Mucosa of rectum (tissue), 2 donors: ENCODE results near the gene FKBP7.

Source experiments
- H3K27ac ChIP-seq, 2 donors: one replicate each; pipeline ENCODE4 v1.7.0; 2013; ENCODE audit warnings: inconsistent platforms in 2 of 2, low read depth in 2 of 2, low read length in 2 of 2
- H3K27me3 ChIP-seq, 2 donors: one replicate each; pipeline ENCODE4 v1.7.0; 2013; ENCODE audit warnings: low read length in 2 of 2; ENCODE audit not compliant: control insufficient read depth in 2 of 2, insufficient read depth in 2 of 2
- H3K36me3 ChIP-seq, 2 donors: one replicate each; pipeline ENCODE4 v1.7.0; 2013; ENCODE audit warnings: low read length in 2 of 2; ENCODE audit not compliant: control insufficient read depth in 2 of 2, insufficient read depth in 2 of 2
- H3K4me1 ChIP-seq, 2 donors: one replicate each; pipeline ENCODE4 v1.7.0; 2013; ENCODE audit warnings: low read length in 2 of 2, mild to moderate bottlenecking in 1 of 2; ENCODE audit not compliant: control insufficient read depth in 2 of 2, insufficient read depth in 2 of 2
- H3K4me3 ChIP-seq, 2 donors: one replicate each; pipeline ENCODE4 v1.7.0; 2013; ENCODE audit warnings: low read length in 2 of 2
- H3K9ac ChIP-seq, 2 donors: one replicate each; pipeline ENCODE4 v1.7.0; 2013; ENCODE audit warnings: low read length in 2 of 2, low read depth in 1 of 2, mild to moderate bottlenecking in 1 of 2
- H3K9me3 ChIP-seq, 2 donors: one replicate each; pipeline ENCODE4 v1.7.0; 2013; ENCODE audit warnings: low read length in 2 of 2; ENCODE audit not compliant: control insufficient read depth in 2 of 2
- donor health status: healthy.
- donor health status: Normal muscosa, but diverticular disease.

Gene FKBP7

GRCh38 chr2:178514664-178515063, 36.3 kb upstream of the FKBP7 start:
- H3K36me3 ChIP-seq: peaks cover 5 to 19% of the 10 kb centered on the region in 2 donors
- H3K27me3 ChIP-seq: no peaks in the 10 kb centered on the region
- H3K27ac ChIP-seq: no peak overlapping the region
- H3K9ac ChIP-seq: no peak overlapping the region
- H3K4me1 ChIP-seq: no peaks in the 10 kb centered on the region
- H3K4me3 ChIP-seq: no peak overlapping the region
- no peaks in the 10 kb centered on the region for H3K9me3 ChIP-seq

GRCh38 chr2:178513876-178514275, 35.5 kb upstream of the FKBP7 start:
- H3K9me3 ChIP-seq: no peaks in the 10 kb centered on the region
- H3K27me3 ChIP-seq: no peaks in the 10 kb centered on the region
- H3K4me1 ChIP-seq: no peaks in the 10 kb centered on the region
- no peak overlapping the region for H3K27ac ChIP-seq
- H3K9ac ChIP-seq: no peak overlapping the region
- H3K36me3 ChIP-seq: peaks cover 7 to 22% of the 10 kb centered on the region in 2 donors
- H3K4me3 ChIP-seq: no peak overlapping the region

DNA sequence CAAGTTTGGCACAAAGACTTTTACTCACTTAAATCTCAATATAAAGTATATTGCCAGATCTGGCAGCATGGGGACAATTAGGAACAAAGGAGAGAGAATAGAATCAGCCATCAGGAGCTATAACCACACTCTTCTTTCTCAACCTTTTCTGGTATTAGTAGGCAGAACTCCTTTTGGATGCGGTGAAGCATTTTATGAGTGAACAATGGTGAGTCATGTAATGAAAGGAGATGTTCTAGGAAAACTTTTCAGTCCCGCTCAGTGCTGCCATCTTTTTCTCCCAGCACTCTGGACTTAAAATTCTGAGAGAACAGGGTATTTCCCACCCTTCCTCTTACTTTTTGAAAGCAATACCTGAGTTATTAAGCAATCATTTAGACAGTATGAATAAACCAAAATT, 34.1 kb upstream of the FKBP7 start:
- Histone ChIP-seq H3K9ac (no peak overlapping the region), H3K4me3 (no peak overlapping the region), H3K9me3 (no peaks in the 10 kb centered on the region), H3K36me3 (peaks cover 7 to 13% of the 10 kb centered on the region in 2 donors), H3K4me1 (no peaks in the 10 kb centered on the region), H3K27me3 (no peaks in the 10 kb centered on the region), H3K27ac (no peak overlapping the region)

GRCh38 chr2:178510384-178510783, 32.0 kb upstream of the FKBP7 start:
- Histone ChIP-seq H3K9me3 (no peaks in the 10 kb centered on the region), H3K4me1 (peaks cover 0 to 2% of the 10 kb centered on the region in 2 donors), H3K36me3 (peaks cover 7 to 12% of the 10 kb centered on the region in 2 donors), H3K4me3 (no peak overlapping the region), H3K9ac (no peak overlapping the region), H3K27ac (no peak overlapping the region), H3K27me3 (no peaks in the 10 kb centered on the region)

DNA sequence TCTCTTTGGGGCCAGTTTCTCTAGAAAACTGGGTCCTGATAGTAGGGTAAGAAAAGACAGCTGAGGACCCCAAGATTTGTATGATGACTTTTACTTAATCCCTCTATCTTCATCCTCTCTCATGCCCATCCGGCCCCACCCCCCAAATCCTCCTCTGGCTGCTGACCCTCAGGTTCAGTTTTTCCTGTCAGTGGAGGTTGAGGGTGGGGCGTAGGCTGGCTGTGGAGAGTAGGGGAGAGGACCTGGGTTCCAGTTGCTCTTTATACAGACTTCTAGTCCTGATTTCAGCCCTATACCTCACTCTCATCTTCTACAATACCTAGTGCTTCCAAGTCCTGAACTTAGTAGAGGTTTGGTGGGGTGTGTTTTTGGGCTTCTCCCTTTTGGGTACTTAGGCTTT, 30.2 kb upstream of the FKBP7 start:
- Histone ChIP-seq H3K4me3 (no peak overlapping the region), H3K9ac (no peak overlapping the region), H3K27me3 (no peaks in the 10 kb centered on the region), H3K27ac (no peak overlapping the region), H3K4me1 (peaks cover 0 to 2% of the 10 kb centered on the region in 2 donors), H3K9me3 (no peaks in the 10 kb centered on the region), H3K36me3 (peaks cover 3 to 12% of the 10 kb centered on the region in 2 donors)

DNA sequence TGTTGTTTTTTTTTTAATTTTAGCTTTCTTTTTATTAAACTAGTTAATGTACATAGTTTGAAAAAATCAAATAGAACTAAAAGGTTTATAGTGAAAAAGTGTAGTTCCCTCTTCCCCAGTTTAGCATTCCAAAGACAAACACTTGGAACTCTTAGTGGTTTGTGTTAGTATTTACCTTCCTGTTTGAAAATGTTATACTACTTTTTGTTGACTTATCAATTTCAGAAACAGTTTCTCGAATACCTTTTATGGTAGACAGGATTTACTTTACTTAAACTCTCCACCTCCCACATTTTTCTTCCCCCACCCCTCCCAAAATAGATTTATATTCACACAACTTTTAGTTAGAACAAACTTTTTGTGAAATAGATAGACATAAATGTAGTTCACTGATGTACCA, 28.5 kb upstream of the FKBP7 start:
- Histone ChIP-seq H3K27ac (no peak overlapping the region), H3K27me3 (no peaks in the 10 kb centered on the region), H3K9me3 (no peaks in the 10 kb centered on the region), H3K9ac (no peak overlapping the region), H3K4me3 (no peak overlapping the region), H3K36me3 (peaks cover 14 to 20% of the 10 kb centered on the region in 2 donors), H3K4me1 (peaks cover 0 to 2% of the 10 kb centered on the region in 2 donors)

DNA sequence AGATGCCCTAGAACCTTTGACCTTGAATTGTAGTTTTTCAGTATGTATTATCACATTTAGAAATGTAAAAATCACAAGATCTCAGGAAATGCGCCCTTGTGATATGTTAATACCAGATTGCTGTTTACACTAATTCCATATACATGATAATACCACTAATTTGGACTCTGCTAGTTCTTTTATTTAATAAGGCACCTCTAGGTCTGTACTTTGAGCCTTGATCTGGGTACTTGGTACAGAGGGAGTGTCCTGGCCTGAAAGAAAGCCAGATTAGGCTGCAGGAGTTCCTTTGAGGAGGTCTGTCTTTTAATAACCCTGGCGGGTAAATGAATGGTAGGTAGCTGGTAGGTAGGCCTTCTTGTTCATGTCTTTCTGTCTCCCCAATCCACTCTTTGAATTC, 28.1 kb upstream of the FKBP7 start:
- no peaks in the 10 kb centered on the region for H3K9me3 ChIP-seq
- no peaks in the 10 kb centered on the region for H3K27me3 ChIP-seq
- peaks cover 18 to 25% of the 10 kb centered on the region in 2 donors for H3K36me3 ChIP-seq
- H3K27ac ChIP-seq: no peak overlapping the region
- H3K4me1 ChIP-seq: peaks cover 0 to 2% of the 10 kb centered on the region in 2 donors
- H3K9ac ChIP-seq: no peak overlapping the region
- H3K4me3 ChIP-seq: no peak overlapping the region

- no peak overlapping the region for H3K9ac ChIP-seq
- no peaks in the 10 kb centered on the region for H3K9me3 ChIP-seq
- no peaks in the 10 kb centered on the region for H3K27me3 ChIP-seq
- no peak overlapping the region for H3K4me3 ChIP-seq
- no peak overlapping the region for H3K27ac ChIP-seq
- peaks cover 22 to 28% of the 10 kb centered on the region in 2 donors for H3K36me3 ChIP-seq
- peaks cover 0 to 2% of the 10 kb centered on the region in 2 donors for H3K4me1 ChIP-seq
Observed at GRCh38 chr2:178506101-178506500, 27.7 kb upstream of the FKBP7 start.

DNA sequence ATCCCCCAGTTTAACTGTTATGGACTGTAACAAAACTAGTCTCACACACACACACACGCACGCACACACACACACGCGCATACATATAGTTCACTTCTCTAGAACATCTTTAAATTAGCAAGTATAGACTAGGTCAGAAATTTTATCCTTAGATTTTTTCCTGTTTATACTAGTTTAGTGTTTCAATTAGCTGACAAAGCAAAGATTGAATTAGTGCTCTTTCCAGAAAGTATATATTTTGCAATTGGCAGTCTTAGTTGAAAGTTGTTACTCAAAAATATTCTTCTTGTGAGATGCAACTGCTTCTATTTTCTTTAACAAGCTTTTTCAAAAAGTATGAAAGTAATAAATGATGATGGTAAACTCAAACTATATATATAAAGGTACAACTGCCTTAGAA, 24.4 kb upstream of the FKBP7 start:
- Histone ChIP-seq H3K9me3 (no peaks in the 10 kb centered on the region), H3K27ac (no peak overlapping the region), H3K36me3 (peaks cover 35 to 40% of the 10 kb centered on the region in 2 donors)

DNA sequence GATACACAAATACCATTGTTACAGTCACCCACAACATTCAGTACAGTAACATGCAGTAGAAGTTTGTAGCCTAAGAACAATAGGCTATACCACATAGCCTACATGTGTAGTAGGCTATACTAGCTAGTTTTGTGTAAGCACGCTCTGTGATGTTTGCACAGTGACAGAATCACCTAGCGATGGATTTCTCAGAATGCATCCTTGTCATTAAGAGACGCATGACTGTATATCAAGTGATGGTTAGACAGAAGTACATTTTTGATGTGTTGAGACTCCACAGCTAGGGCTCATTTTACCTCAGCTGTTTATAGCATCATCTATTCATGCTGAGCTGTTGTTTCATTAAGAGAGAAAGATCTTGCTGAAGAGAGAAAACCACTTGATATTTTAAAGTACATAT, 21.2 kb upstream of the FKBP7 start:
- H3K27ac ChIP-seq: no peak overlapping the region
- peaks cover 49 to 52% of the 10 kb centered on the region in 2 donors for H3K36me3 ChIP-seq
- no peak overlapping the region for H3K4me3 ChIP-seq
- H3K4me1 ChIP-seq: peaks cover 0 to 7% of the 10 kb centered on the region in 2 donors
- H3K27me3 ChIP-seq: no peaks in the 10 kb centered on the region
- H3K9ac ChIP-seq: no peak overlapping the region
- H3K9me3 ChIP-seq: no peaks in the 10 kb centered on the region

More for the DNA sequence above, 24.4 kb upstream of the FKBP7 start:
- Histone ChIP-seq H3K9ac (no peak overlapping the region), H3K4me1 (peaks cover 0 to 2% of the 10 kb centered on the region in 2 donors), H3K27me3 (no peaks in the 10 kb centered on the region), H3K4me3 (no peak overlapping the region)

- H3K4me1 ChIP-seq: peaks cover 0 to 7% of the 10 kb centered on the region in 2 donors
- H3K27ac ChIP-seq: no peak overlapping the region
- H3K4me3 ChIP-seq: no peak overlapping the region
- H3K27me3 ChIP-seq: no peaks in the 10 kb centered on the region
- H3K9me3 ChIP-seq: no peaks in the 10 kb centered on the region
- no peak overlapping the region for H3K9ac ChIP-seq
- peaks cover 56% of the 10 kb centered on the region in 2 donors for H3K36me3 ChIP-seq
Observed at GRCh38 chr2:178498137-178498536, 19.7 kb upstream of the FKBP7 start.
